HCT116 (cell line): Measurements from ENCODE around the gene SERPIND1. TPM values are rescaled to one million over a fixed set of nuclear protein-coding genes. Genes with fewer than 3 reads are reported as not detected.

Experiments used
- ATAC-seq: fragments of 200-7000 bp; cut with Tn5 transposase; 2 replicates; pipeline ENCODE4 v1.9.1; 2020; ENCODE audit warnings: mild to moderate bottlenecking, moderate library complexity
- BruUV-seq: library from RNA; stranded (reverse); fragments of 400-500 nt; replicated peaks from 2 replicates; lab custom pipeline; 2021; lab: Mats Ljungman, UMichigan
- CTCF ChIA-PET: fragments of 300-600 bp; sonication (Branson Sonifier 250); formaldehyde crosslinking; loops from one replicate; lab custom pipeline; 2021; ENCODE audit warnings: antibody characterized with exemption; lab: Charles Lee
- POLR2A ChIA-PET: fragments of 300-600, 350-600 bp; sonication (Branson Sonifier 250); formaldehyde crosslinking; loops from one replicate; lab custom pipeline; 2021; ENCODE audit warnings: antibody characterized with exemption; lab: Charles Lee
- RAD21 ChIA-PET, 2 experiments: fragments of 300-600 bp; sonication (Branson Sonifier 250); formaldehyde crosslinking; loops; one replicate each; lab custom pipeline; 2023; ENCODE audit warnings: low total read pairs in 2 of 2; ENCODE audit not compliant: uncharacterized antibody in 2 of 2, unreplicated experiment in 2 of 2, low non-redundant PET in 1 of 2; lab: Charles Lee
- DNase-seq: peaks from one replicate; pipeline ENCODE4 v3.0.0-alpha.2; 2010; ENCODE audit warnings: low read depth, low spot score
- H2AFZ ChIP-seq: fragments of 200-600 bp; shearing (Covaris generic), sonication (generic); 2 replicates; pipeline ENCODE4 v1.6.1; 2017; ENCODE audit warnings: low read depth, mixed run types, mixed read lengths, antibody characterized with exemption, low read length; ENCODE audit not compliant: poor library complexity, severe bottlenecking
- H3K27ac ChIP-seq: 2 replicates; pipeline ENCODE4 v1.5.1; 2012; ENCODE audit warnings: low read depth, low read length
- H3K27me3 ChIP-seq: fragments of 200-600 bp; sonication (generic); 2 replicates; pipeline ENCODE4 v1.6.1; 2016; ENCODE audit warnings: mixed run types, low read length, mixed read lengths; ENCODE audit not compliant: insufficient read depth
- H3K36me3 ChIP-seq, 2 experiments: fragments of 200-500 bp in 1 of 2; fragments of 200-600 bp in 1 of 2; sonication (Bioruptor generic) in 1 of 2; sonication (generic) in 1 of 2; 2 replicates each; pipeline versions ENCODE4 v1.5.1 to v1.6.1; 2014 to 2016; ENCODE audit warnings: low read length in 2 of 2, inconsistent platforms in 1 of 2, mixed read lengths in 1 of 2, mixed run types in 1 of 2; ENCODE audit not compliant: insufficient read depth in 2 of 2, control insufficient read depth in 1 of 2
- H3K4me1 ChIP-seq, 2 experiments: fragments of 200-600 bp in 1 of 2; sonication (generic) in 1 of 2; 2 replicates each; pipeline versions ENCODE4 v1.5.1 to v1.6.1; 2012 to 2017; ENCODE audit warnings: low read length in 2 of 2, inconsistent platforms in 1 of 2, mild to moderate bottlenecking in 1 of 2, mixed read lengths in 1 of 2, mixed run types in 1 of 2, moderate library complexity in 1 of 2; ENCODE audit not compliant: insufficient read depth in 2 of 2, control insufficient read depth in 1 of 2
- H3K4me2 ChIP-seq: fragments of 200-600 bp; sonication (generic); 2 replicates; pipeline ENCODE4 v1.6.1; 2017; ENCODE audit warnings: mixed run types, low read length, mixed read lengths
- H3K4me3 ChIP-seq, 2 experiments: fragments of 200-600 bp in 1 of 2; sonication (generic) in 1 of 2; replicated peaks in 1 of 2; 2 replicates each; pipeline ENCODE4 v1.5.1; 2011 to 2016; ENCODE audit warnings: low read length in 2 of 2, control low read depth in 1 of 2, low read depth in 1 of 2, mild to moderate bottlenecking in 1 of 2, mixed read lengths in 1 of 2, mixed run types in 1 of 2
- H3K79me2 ChIP-seq: fragments of 200-600 bp; sonication (generic); 2 replicates; pipeline ENCODE4 v1.6.1; 2017; ENCODE audit warnings: mild to moderate bottlenecking, mixed run types, low read length, moderate library complexity, mixed read lengths; ENCODE audit not compliant: insufficient read depth
- H3K9ac ChIP-seq: fragments of 200-600 bp; sonication (generic); 2 replicates; pipeline ENCODE4 v1.6.1; 2016; ENCODE audit warnings: low read length, mixed read lengths
- H3K9me2 ChIP-seq: fragments of 200-600 bp; sonication (generic), shearing (Covaris generic); 2 replicates; pipeline ENCODE4 v1.6.1; 2017; ENCODE audit warnings: mixed run types, mild to moderate bottlenecking, moderate library complexity; ENCODE audit not compliant: insufficient read depth
- H3K9me3 ChIP-seq, 2 experiments: fragments of 200-500 bp in 1 of 2; fragments of 200-600 bp in 1 of 2; sonication (Bioruptor generic) in 1 of 2; sonication (generic) in 1 of 2; 2 replicates each; pipeline ENCODE4 v1.6.1; 2014 to 2017; ENCODE audit warnings: low read length in 2 of 2, mixed read lengths in 2 of 2, inconsistent platforms in 1 of 2, low read depth in 1 of 2, mild to moderate bottlenecking in 1 of 2, mixed run types in 1 of 2, moderate library complexity in 1 of 2; ENCODE audit not compliant: control insufficient read depth in 1 of 2, insufficient read depth in 1 of 2
- H4K20me1 ChIP-seq: fragments of 200-600 bp; sonication (generic), shearing (Covaris generic); 2 replicates; pipeline ENCODE4 v1.6.1; 2017; ENCODE audit warnings: mixed run types, mild to moderate bottlenecking, moderate library complexity; ENCODE audit not compliant: insufficient read depth
- CBX3 ChIP-seq: IDR thresholded peaks from 2 replicates; pipeline ENCODE4 v1.6.1; 2012; ENCODE audit warnings: low read depth
- CEBPB ChIP-seq: IDR thresholded peaks from 2 replicates; pipeline ENCODE4 v1.6.1; 2012; ENCODE audit warnings: low read depth
- ELF1 ChIP-seq: IDR thresholded peaks from 2 replicates; pipeline ENCODE4 v1.6.1; 2012; ENCODE audit warnings: low read depth, borderline replicate concordance
- EZH2 ChIP-seq: fragments of 200-600 bp; sonication (generic); IDR thresholded peaks from 2 replicates; pipeline ENCODE4 v1.6.1; 2017; ENCODE audit warnings: antibody characterized with exemption, mixed run types
- FOSL1 ChIP-seq: IDR thresholded peaks from 2 replicates; pipeline ENCODE4 v1.6.1; 2012; ENCODE audit warnings: low read depth
- JUND ChIP-seq: IDR thresholded peaks from 2 replicates; pipeline ENCODE4 v1.6.1; 2012
- MAX ChIP-seq: IDR thresholded peaks from 2 replicates; pipeline ENCODE4 v1.6.1; 2012
- POLR2A ChIP-seq: IDR thresholded peaks from 2 replicates; pipeline ENCODE4 v1.7.0; 2011; ENCODE audit warnings: borderline replicate concordance; ENCODE audit not compliant: insufficient read depth, insufficient read length; ENCODE audit errors: extremely low read depth
- POLR2AphosphoS5 ChIP-seq: IDR thresholded peaks from 2 replicates; pipeline ENCODE4 v1.6.1; 2011; ENCODE audit warnings: mild to moderate bottlenecking, low read depth, low read length, moderate library complexity
- TCF7L2 ChIP-seq: IDR thresholded peaks from 2 replicates; pipeline ENCODE4 v1.7.0; 2011; ENCODE audit warnings: borderline replicate concordance, inconsistent platforms; ENCODE audit not compliant: insufficient read depth, insufficient read length; ENCODE audit errors: extremely low read depth
- YY1 ChIP-seq: IDR thresholded peaks from 2 replicates; pipeline ENCODE4 v1.6.1; 2011; ENCODE audit warnings: low read length, low read depth, moderate library complexity, mild to moderate bottlenecking; ENCODE audit not compliant: insufficient replicate concordance; ENCODE audit errors: extremely low read depth
- intact Hi-C: fragments of 100-400 bp; cut with micrococcal nuclease; formaldehyde crosslinking; loops from 2 replicates; pipeline ENCODE4 v1.10.0; 2022
- total RNA-seq: library from RNA; stranded (reverse); gene quantifications from one replicate; pipeline ENCODE4 v1.2.1, GENCODE V29; 2021; ENCODE audit not compliant: unreplicated experiment
- TF ChIP-seq, protein P1 (sequence below), 3 experiments: fragments of 200-600 bp in 1 of 3; sonication (generic) in 1 of 3; IDR thresholded peaks in 2 of 3; conservative IDR thresholded peaks in 1 of 3; 2 replicates each; pipeline ENCODE4 v1.5.1; 2012 to 2017; ENCODE audit warnings: low read depth in 2 of 3, low read length in 2 of 3, antibody characterized with exemption in 1 of 3, borderline replicate concordance in 1 of 3, control low read depth in 1 of 3, mild to moderate bottlenecking in 1 of 3, mixed read lengths in 1 of 3, mixed run types in 1 of 3, moderate library complexity in 1 of 3; ENCODE audit not compliant: insufficient read depth in 1 of 3

Gene SERPIND1
- total RNA-seq, 1 experiment from 2014 or later, result 0.25 TPM

DNA sequence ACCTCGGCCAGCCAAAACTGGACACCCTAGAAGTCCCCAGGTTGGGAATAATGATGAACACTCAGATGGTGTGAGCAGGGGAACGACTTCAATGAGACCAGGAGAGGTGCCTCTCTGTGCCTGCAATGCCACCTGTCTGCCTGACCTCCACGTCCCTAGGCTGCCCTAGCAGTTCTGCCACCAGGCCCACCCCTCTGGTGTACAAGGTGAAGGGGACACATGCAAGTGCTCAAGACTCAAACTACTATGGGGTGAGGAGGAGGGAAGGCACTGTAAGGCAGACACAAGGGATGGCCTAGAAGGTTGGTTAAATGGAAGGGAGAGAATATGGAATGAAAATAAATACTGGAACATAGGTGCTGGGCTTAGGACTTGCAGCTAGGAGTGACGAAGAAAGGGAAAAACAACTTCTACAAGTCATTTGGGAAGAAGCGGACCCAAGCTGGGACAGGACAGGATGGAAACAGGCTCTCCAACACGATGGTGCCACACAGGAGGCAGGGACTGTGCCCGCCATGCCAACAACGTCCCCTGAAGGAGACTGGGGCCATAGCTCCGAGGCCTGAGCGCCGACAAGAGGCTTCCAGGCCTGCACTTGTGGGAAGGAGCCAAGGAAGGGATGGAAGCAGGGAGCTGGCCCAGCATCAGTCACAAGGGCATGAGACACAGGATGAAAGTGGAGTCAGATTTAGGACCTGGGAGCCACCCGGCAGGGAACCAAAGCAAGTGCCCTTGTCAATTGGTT is 18.5 kb downstream of the SERPIND1 start:
- Histone ChIP-seq H3K27me3 (no peaks in the 10 kb centered on the region), H3K27ac (no peak overlapping the region), H3K9me2 (no peaks in the 10 kb centered on the region), H3K4me2 (no peak overlapping the region), H3K9me3 (no peaks in the 10 kb centered on the region), H3K36me3 (peaks cover 0 to 3% of the 10 kb centered on the region in 2 experiments; a peak in 2 of 4 replicates), H2AFZ (no peak overlapping the region), H3K9ac (no peak overlapping the region), H4K20me1 (no peaks in the 10 kb centered on the region), H3K79me2 (no peaks in the 10 kb centered on the region), H3K4me1 (no peaks in the 10 kb centered on the region), H3K4me3 (no peak overlapping the region)
- intact Hi-C loops, result no loop called here
- DNase-seq, result no peak
- ChIA-PET POLR2A (no interaction called here), CTCF (interaction anchor here (1.6 kb wide), 1 partner anchor 9 kb away, joined by 8 read pairs; no protein-coding TSS in a partner anchor), RAD21 (no interaction called here)
- no peak for ATAC-seq
- BruUV-seq, result no TSS peak
- TF ChIP-seq CEBPB (no peak), JUND (no peak)

GRCh38 chr22:20792966-20793728 is 19.2 kb downstream of the SERPIND1 start:
- POLR2A ChIA-PET, result no interaction called here
- Histone ChIP-seq H3K9me2 (no peaks in the 10 kb centered on the region), H3K4me1 (no peaks in the 10 kb centered on the region), H3K36me3 (peaks cover 3 to 4% of the 10 kb centered on the region in 2 experiments; a peak in 2 of 4 replicates), H3K27ac (no peak overlapping the region), H3K9me3 (no peaks in the 10 kb centered on the region), H2AFZ (no peak overlapping the region), H3K79me2 (no peaks in the 10 kb centered on the region), H3K9ac (no peak overlapping the region), H3K27me3 (no peaks in the 10 kb centered on the region), H3K4me2 (no peak overlapping the region), H3K4me3 (no peak overlapping the region), H4K20me1 (no peaks in the 10 kb centered on the region)
- intact Hi-C loops, result no loop called here
- TF ChIP-seq POLR2A, result no peak
- no peak for TF ChIP-seq JUND
- TF ChIP-seq FOSL1, result no peak
- no peak for TF ChIP-seq TCF7L2
- no peak for TF ChIP-seq EZH2
- TF ChIP-seq YY1, result no peak
- TF ChIP-seq, protein P1, sequence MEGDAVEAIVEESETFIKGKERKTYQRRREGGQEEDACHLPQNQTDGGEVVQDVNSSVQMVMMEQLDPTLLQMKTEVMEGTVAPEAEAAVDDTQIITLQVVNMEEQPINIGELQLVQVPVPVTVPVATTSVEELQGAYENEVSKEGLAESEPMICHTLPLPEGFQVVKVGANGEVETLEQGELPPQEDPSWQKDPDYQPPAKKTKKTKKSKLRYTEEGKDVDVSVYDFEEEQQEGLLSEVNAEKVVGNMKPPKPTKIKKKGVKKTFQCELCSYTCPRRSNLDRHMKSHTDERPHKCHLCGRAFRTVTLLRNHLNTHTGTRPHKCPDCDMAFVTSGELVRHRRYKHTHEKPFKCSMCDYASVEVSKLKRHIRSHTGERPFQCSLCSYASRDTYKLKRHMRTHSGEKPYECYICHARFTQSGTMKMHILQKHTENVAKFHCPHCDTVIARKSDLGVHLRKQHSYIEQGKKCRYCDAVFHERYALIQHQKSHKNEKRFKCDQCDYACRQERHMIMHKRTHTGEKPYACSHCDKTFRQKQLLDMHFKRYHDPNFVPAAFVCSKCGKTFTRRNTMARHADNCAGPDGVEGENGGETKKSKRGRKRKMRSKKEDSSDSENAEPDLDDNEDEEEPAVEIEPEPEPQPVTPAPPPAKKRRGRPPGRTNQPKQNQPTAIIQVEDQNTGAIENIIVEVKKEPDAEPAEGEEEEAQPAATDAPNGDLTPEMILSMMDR (IDR thresholded peaks at IDR 0.05 in 2 of 3, conservative IDR thresholded peaks at IDR 0.05 in 1 of 3; ENCODE audit: borderline replicate concordance in 1 of 3, insufficient read depth in 1 of 3, low read depth in 2 of 3, low read length in 2 of 3), result no peak
- no peak for TF ChIP-seq CBX3
- no peak for TF ChIP-seq MAX
- TF ChIP-seq ELF1, result no peak
- TF ChIP-seq POLR2AphosphoS5, result no peak
- BruUV-seq, result no TSS peak
- RAD21 ChIA-PET, result no interaction called here
- CTCF ChIA-PET, result interaction anchor here (1.6 kb wide), 1 partner anchor 9 kb away, joined by 8 read pairs; no protein-coding TSS in a partner anchor
- ATAC-seq, result no peak
- no peak for DNase-seq
